ENCODE data around the gene TRIM10.

DNA sequence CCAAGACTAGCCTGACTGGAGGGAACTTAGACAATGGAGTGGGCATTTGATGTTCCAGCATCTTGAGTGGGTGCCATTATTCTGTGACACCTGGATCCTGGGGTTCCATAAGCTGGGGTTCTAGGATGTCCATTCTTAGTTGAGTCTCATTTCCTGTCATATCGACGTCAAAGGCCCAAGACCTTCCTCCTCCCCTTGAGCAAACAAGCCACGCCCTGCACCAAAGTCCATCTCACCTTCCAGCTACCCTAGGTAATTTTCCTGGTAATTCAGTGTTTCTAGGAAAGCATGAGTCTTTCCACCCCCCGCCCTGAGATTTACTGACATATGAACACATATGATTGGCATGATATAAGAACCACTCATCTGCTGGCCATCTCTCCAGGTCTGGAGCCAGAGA, 25.3 kb downstream of the TRIM10 start, which contains the start of gene TRIM40:
- TF ChIP-seq POLR2A (IDR thresholded peaks at IDR 0.05) (no peak), POLR2AphosphoS5 (IDR thresholded peaks at IDR 0.05) (no peak)
- TF ChIP-seq, protein P1, sequence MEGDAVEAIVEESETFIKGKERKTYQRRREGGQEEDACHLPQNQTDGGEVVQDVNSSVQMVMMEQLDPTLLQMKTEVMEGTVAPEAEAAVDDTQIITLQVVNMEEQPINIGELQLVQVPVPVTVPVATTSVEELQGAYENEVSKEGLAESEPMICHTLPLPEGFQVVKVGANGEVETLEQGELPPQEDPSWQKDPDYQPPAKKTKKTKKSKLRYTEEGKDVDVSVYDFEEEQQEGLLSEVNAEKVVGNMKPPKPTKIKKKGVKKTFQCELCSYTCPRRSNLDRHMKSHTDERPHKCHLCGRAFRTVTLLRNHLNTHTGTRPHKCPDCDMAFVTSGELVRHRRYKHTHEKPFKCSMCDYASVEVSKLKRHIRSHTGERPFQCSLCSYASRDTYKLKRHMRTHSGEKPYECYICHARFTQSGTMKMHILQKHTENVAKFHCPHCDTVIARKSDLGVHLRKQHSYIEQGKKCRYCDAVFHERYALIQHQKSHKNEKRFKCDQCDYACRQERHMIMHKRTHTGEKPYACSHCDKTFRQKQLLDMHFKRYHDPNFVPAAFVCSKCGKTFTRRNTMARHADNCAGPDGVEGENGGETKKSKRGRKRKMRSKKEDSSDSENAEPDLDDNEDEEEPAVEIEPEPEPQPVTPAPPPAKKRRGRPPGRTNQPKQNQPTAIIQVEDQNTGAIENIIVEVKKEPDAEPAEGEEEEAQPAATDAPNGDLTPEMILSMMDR (IDR thresholded peaks at IDR 0.05), result no peak

Data from gastroesophageal sphincter (tissue), 3 donors.